Subcutaneous abdominal adipose tissue (tissue), 5 donors: ENCODE results near the gene SCN11A.

Experiments used
- H3K27ac ChIP-seq: one replicate; pipeline ENCODE4 v1.7.0; 2013; ENCODE audit warnings: low read depth, mild to moderate bottlenecking, inconsistent platforms, low read length, moderate library complexity
- H3K27me3 ChIP-seq, 5 donors: one replicate each; pipeline ENCODE4 v1.7.0; 2013; ENCODE audit warnings: low read length in 5 of 5, inconsistent platforms in 1 of 5; ENCODE audit not compliant: control insufficient read depth in 5 of 5, insufficient read depth in 4 of 5
- H3K36me3 ChIP-seq, 5 donors: one replicate each; pipeline ENCODE4 v1.7.0; 2013; ENCODE audit warnings: low read length in 5 of 5; ENCODE audit not compliant: control insufficient read depth in 5 of 5, insufficient read depth in 5 of 5
- H3K4me1 ChIP-seq, 5 donors: one replicate each; pipeline ENCODE4 v1.7.0; 2013; ENCODE audit warnings: low read length in 5 of 5, mild to moderate bottlenecking in 3 of 5, moderate library complexity in 1 of 5; ENCODE audit not compliant: control insufficient read depth in 5 of 5, insufficient read depth in 5 of 5
- H3K4me3 ChIP-seq, 5 donors: one replicate each; pipeline ENCODE4 v1.7.0; 2013; ENCODE audit warnings: low read length in 5 of 5, low read depth in 1 of 5
- H3K9ac ChIP-seq, 5 donors: one replicate each; pipeline ENCODE4 v1.7.0; 2013; ENCODE audit warnings: low read length in 5 of 5, mild to moderate bottlenecking in 4 of 5, moderate library complexity in 3 of 5
- H3K9me3 ChIP-seq, 5 donors: one replicate each; pipeline ENCODE4 v1.7.0; 2013; ENCODE audit warnings: low read length in 5 of 5; ENCODE audit not compliant: control insufficient read depth in 5 of 5
- donor health status: healthy.
- donor health status: healthy.
- donor health status: healthy.
- donor health status: healthy.
- donor health status: healthy.

Gene SCN11A

DNA sequence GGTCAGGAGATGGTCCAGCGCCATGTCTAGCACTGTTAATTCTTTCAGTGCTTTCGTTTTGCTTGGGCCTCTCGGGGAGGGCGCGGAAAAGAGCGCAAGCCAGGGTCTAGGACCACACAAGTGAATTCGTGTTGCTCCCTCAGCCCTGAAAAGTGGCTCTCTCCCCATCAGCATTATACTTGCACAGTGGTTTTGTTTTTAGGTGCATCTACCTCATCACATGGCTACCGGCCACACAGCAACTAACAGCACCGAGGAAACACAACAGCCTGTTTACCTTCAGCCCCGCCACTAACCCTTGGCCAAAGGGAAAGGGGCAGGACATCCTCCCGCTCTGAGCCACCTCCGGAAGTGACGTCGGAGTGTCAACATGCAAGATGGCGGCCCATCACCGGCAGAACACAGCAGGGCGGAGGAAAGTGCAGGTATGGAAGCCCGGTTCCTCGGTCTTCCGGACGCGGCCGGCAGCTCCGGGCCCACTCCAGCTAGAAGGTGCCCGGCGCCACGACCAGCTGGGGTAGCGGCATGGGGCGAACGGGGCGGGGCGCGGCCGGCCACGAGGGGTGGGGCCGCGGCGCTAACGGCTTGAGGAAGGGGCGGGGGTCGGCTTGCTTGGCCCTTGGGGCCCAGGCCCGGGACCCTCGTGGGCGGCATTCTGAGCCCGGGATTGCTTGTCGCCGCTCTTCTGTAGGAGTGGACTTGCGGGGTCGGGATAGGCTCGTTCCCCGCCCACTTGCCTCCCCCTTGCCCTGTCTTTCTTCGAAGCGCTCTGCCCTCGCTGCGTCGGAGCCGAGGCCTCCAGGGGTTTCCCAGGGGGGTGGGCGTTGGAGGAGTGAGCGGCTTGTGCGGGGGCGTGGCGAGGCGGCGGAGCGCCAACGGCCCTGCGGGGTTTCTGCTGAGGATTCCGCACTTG is at the start of gene SCN11A, which contains the start of gene WDR48:
Gene SCN11A (minus strand): TSS at position 296 of the 913 bp plus-strand sequence. CDS start 101,582 bp downstream, outside the sequence.
Gene WDR48 (plus strand): TSS at position 368 of the 913 bp plus-strand sequence. CDS start 10 bp downstream, at position 378.
- Histone ChIP-seq H3K27ac (peak within 1 kb of the TSS; percentile 91), H3K4me1 (peaks cover 0 to 28% (median 25%) of the 10 kb centered on the region in 5 donors), H3K9ac (peak within 1 kb of the TSS; percentile 57 to 91 (median 82)), H3K27me3 (no peaks in the 10 kb centered on the region), H3K4me3 (peak within 1 kb of the TSS; percentile 92 to 100 (median 97)), H3K36me3 (no peaks in the 10 kb centered on the region), H3K9me3 (no peaks in the 10 kb centered on the region)

DNA sequence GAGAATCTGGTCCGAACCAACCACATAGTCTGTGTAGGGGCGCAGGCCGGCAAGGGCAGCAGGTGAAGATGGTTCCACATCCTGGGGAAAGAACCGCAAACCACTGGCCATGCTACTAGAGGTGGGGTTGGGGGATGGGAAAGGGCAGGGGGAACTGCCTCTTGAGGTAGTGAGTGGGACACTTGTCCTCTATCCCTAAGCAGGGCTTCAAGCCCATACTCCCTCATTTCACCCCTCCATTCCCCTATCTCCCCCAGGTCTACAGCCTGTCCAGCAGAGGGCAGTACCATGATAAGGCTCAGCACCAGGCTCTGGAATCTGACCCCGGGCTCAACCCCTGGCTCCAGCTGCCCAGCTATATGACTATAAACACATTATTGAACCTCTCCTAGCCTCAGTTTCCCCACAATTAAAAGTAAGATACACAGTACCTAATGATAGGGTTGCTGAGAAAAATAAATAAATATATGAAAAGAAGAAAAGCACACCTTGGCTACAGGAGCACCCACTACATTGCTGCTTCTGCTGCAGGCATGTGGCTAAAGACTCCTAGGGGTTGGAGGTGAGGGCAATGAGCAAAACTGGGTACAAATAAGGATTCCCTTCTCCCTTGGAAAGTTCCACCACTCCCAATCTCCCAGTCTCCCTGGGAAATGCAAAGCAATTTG is 49.4 kb upstream of the SCN11A start:
- Histone ChIP-seq H3K4me1 (peaks cover 2 to 56% (median 46%) of the 10 kb centered on the region in 5 donors), H3K9me3 (no peaks in the 10 kb centered on the region), H3K27ac (no peak overlapping the region), H3K4me3 (no peak overlapping the region), H3K36me3 (peaks cover 0 to 61% (median 50%) of the 10 kb centered on the region in 5 donors), H3K9ac (peak overlapping the region in 1 of 5 donors; percentile 29), H3K27me3 (no peaks in the 10 kb centered on the region)

DNA sequence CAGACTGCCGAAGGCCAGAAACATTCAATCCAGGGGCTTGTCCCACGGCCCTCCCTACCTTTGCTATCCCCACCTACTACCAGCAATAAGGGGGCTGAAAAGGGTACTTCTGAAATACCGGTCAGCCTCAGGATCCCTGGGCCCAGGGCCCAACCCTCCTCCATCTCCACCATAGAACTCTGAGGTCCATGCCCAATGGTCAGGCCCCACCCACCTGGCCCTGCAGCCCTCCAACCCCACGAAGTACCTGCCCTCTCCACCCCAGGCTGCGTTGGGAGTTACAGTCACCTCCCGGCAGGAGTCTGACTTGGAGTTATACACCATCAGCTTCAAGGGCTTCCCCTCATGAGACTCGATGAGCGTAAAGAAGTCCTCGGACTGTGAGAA is 48.7 kb upstream of the SCN11A start:
- Histone ChIP-seq H3K4me1 (peaks cover 0 to 49% (median 39%) of the 10 kb centered on the region in 5 donors), H3K27me3 (no peaks in the 10 kb centered on the region), H3K4me3 (no peak overlapping the region), H3K36me3 (peaks cover 0 to 66% (median 56%) of the 10 kb centered on the region in 5 donors), H3K27ac (no peak overlapping the region), H3K9ac (no peak overlapping the region), H3K9me3 (no peaks in the 10 kb centered on the region)

DNA sequence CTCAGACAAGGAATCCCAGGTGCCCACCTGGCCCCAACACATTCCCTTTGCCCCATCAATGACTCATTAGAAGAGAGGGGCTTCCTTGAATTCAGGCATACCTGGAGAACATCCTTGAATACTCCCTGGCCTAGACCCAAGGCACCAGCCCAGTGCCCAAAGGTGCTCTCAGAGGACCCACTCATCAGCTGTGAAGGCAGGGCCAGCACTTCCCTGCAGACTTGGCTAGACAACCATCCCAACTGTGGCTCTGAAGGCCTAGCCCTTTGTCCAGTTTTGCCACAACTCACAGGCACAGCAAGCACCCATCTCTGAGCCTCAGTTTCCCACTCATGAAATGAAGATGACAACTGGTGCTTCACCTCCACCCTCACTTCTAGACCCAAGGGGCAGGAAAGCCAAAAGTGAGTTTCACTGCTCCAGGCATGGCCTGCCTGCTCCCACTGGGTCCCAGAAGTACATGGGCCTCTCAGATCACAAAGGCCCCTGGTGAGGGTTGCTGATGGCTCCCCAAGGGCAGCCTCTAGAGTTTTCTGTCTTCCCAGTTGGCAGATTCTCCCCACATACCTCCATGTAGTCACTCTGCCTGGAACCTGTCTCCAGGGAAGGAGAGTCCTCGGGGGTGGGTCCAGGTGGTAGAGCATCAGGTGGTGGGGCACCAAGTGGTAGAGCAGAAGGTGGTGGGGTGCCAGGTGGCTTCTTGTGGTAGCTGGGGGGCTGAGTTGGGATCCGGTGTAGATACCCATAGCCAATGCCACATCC is 48.2 kb upstream of the SCN11A start:
- H3K9ac ChIP-seq: no peak overlapping the region
- no peaks in the 10 kb centered on the region for H3K9me3 ChIP-seq
- H3K27ac ChIP-seq: no peak overlapping the region
- no peak overlapping the region for H3K4me3 ChIP-seq
- H3K27me3 ChIP-seq: no peaks in the 10 kb centered on the region
- peaks cover 1 to 71% (median 62%) of the 10 kb centered on the region in 5 donors for H3K36me3 ChIP-seq
- peaks cover 0 to 44% (median 34%) of the 10 kb centered on the region in 5 donors for H3K4me1 ChIP-seq

DNA sequence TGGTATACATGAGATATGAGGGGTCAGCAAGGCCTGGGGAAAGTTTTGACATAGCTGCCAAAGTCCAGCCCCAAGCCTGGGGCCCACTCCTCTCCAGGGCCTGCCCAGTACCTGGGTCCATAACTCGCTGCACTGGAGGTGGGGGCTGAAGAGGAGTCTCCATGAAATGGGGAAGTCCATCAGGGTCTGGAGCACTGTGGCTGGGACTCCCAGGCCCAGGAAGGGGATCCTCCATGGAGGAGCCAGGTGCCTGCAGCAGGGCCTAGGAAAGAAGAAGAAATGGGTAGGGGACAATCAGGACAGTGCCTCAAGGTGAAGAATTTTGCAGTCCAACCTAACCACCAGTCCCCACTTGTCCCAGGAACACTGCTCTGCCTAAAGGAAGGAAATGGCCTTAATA is 47.5 kb upstream of the SCN11A start:
- Histone ChIP-seq H3K9ac (no peak overlapping the region), H3K4me1 (peaks cover 0 to 37% (median 27%) of the 10 kb centered on the region in 5 donors)

DNA sequence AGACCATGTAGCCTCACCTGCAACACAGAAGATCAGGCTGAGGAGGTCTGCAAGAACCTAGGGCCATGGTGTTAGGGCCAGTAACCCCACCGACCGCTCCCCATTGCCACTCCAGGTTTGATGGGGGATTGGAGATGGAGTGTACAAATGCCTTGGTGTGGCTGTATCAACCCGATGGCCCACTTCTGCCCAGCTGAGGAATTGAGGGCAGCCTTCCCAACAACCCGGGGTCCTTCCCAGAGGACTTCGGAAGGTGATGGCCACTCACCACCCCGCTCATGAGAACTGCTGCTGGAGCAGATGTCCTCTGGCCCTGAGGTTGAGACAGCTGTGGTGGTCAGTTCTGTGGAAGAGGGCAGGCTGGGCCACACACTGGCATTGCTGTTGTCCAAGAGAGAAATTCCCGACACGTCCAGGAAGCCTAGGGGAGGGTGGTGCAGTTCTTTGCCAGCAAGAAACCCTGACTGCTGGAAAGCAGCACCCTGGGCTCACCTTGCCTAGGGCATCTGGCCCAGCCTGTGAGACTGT is 46.8 kb upstream of the SCN11A start:
- H3K9ac ChIP-seq: no peak overlapping the region
- no peak overlapping the region for H3K27ac ChIP-seq
- peaks cover 10 to 84% (median 76%) of the 10 kb centered on the region in 5 donors for H3K36me3 ChIP-seq
- H3K27me3 ChIP-seq: no peaks in the 10 kb centered on the region
- H3K4me1 ChIP-seq: peaks cover 0 to 30% (median 20%) of the 10 kb centered on the region in 5 donors
- H3K4me3 ChIP-seq: no peak overlapping the region
- H3K9me3 ChIP-seq: no peaks in the 10 kb centered on the region

More for the DNA sequence above, 47.5 kb upstream of the SCN11A start:
- Histone ChIP-seq H3K9me3 (no peaks in the 10 kb centered on the region), H3K27ac (no peak overlapping the region), H3K4me3 (no peak overlapping the region), H3K27me3 (no peaks in the 10 kb centered on the region), H3K36me3 (peaks cover 7 to 78% (median 69%) of the 10 kb centered on the region in 5 donors)

DNA sequence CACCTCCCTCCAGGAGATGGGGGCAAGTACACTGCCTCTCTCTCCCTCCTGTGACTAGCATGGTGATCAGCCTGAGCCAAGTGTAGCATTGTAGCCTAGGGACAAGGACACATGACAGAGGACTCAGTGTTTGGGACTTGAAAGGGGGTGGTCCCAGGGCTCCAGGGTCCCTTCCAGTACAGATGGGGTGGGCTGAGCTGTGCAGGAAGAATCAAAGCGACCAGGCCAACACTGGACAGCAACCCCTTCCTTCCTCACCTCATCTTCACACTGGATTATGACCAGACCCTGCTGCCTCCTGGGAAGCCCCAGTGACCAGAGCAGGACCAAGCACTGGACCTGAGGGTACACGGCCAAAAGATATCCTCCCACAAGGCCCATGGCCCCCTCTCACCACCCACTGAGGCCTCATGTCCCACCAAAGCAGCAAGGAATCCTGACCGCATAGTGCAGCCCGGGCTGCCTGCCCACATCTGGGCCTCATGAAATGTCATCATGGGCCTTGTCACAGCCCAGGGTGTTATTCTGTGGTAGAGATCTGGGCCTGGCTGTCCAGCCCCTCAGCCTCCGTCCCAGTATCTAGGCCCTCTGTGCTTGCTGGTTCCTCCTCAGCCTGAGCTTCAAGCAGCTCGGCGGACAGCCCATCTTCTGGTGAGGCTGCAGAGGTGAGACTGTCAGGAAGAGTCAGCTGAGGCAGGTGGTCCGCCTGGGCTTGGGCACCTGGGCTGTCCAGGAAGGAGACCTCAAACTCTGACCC is 46.1 kb upstream of the SCN11A start:
- Histone ChIP-seq H3K4me1 (peaks cover 0 to 23% (median 13%) of the 10 kb centered on the region in 5 donors), H3K4me3 (no peak overlapping the region), H3K9me3 (no peaks in the 10 kb centered on the region), H3K27ac (no peak overlapping the region), H3K9ac (no peak overlapping the region), H3K36me3 (peaks cover 10 to 88% (median 80%) of the 10 kb centered on the region in 5 donors), H3K27me3 (no peaks in the 10 kb centered on the region)

DNA sequence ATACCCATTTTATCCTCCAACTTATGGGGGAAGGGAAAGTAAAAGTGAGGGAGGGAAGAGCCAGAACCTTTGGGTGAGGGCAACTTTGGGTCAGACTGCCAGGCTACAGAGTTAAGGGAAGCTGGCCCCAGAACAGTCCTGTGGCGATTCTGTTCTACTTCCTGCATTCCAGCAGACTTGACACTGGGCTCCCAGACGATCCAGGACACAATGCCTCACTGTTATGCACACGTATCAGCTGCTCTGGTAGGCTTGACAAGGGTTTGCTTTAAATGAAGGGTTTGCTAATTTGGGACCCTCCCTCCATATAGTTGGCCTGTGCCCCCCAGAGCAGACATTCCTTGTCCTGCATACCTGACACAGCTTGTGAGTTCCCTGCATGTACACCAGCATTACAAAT is 45.0 kb upstream of the SCN11A start:
- peaks cover 0 to 18% (median 11%) of the 10 kb centered on the region in 5 donors for H3K4me1 ChIP-seq
- H3K9me3 ChIP-seq: no peaks in the 10 kb centered on the region
- H3K4me3 ChIP-seq: no peak overlapping the region
- no peak overlapping the region for H3K27ac ChIP-seq
- no peaks in the 10 kb centered on the region for H3K27me3 ChIP-seq
- H3K9ac ChIP-seq: peak overlapping the region in 1 of 5 donors; percentile 49
- H3K36me3 ChIP-seq: peaks cover 12 to 91% (median 83%) of the 10 kb centered on the region in 5 donors

DNA sequence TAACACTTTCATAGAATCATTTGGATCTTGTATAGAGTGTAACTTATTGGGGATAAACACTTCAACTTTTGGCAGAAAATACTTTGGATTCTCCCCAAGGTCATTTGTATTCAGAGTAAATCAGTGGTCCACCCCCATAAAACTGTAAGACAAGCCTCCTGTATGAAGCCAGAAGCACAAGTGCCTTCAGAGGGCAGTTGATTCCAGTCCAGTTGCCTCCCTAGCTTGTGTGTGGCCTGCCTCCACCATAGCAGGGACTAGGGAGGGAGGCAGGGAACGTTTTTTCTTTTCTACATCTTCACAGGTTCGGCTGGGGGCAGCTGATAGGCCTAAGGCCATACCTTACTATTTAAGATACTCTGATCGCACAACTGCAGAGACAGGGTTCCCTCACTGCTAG is 44.0 kb upstream of the SCN11A start:
- peaks cover 0 to 10% (median 5%) of the 10 kb centered on the region in 5 donors for H3K4me1 ChIP-seq
- H3K4me3 ChIP-seq: no peak overlapping the region
- H3K9ac ChIP-seq: no peak overlapping the region
- no peak overlapping the region for H3K27ac ChIP-seq
- H3K36me3 ChIP-seq: peaks cover 21 to 94% (median 86%) of the 10 kb centered on the region in 5 donors
- no peaks in the 10 kb centered on the region for H3K9me3 ChIP-seq
- H3K27me3 ChIP-seq: no peaks in the 10 kb centered on the region
